Thoracic aorta (tissue), 2 donors: Measurements from ENCODE around the gene APH1A. TPM values are rescaled to one million over a fixed set of nuclear protein-coding genes. Genes with fewer than 3 reads are reported as not detected.
"Not testable (repeated sequence)": the region's sequence is repeated elsewhere in the genome, so short reads cannot be mapped to it uniquely, and the experiment has no call there.

Experiments used
- ATAC-seq: fragments of 150-250 bp; one replicate; pipeline ENCODE4 v1.8.0; 2017; ENCODE audit warnings: low read depth; ENCODE audit not compliant: insufficient number of reproducible peaks, low FRiP score
- DNase-seq: peaks from one replicate; pipeline ENCODE4 v3.0.0-alpha.2; 2020; ENCODE audit warnings: low spot score
- H3K27ac ChIP-seq, 2 donors: fragments of 200-600 bp; sonication (generic); 1 replicate in 1 of 2; 2 replicates in 1 of 2; pipeline ENCODE4 v1.5.1; 2016; ENCODE audit warnings: mild to moderate bottlenecking in 2 of 2, moderate library complexity in 2 of 2
- H3K27me3 ChIP-seq: fragments of 200-600 bp; sonication (generic); replicated peaks from 2 replicates; pipeline ENCODE4 v1.6.0; 2016; ENCODE audit warnings: mild to moderate bottlenecking; ENCODE audit not compliant: insufficient read depth
- H3K36me3 ChIP-seq: fragments of 200-600 bp; sonication (generic); one replicate; pipeline ENCODE4 v1.5.1; 2016
- H3K4me1 ChIP-seq, 2 donors: fragments of 200-600 bp; sonication (generic); 1 replicate in 1 of 2; 2 replicates in 1 of 2; pipeline versions ENCODE4 v1.5.1 to v1.6.0; 2016; ENCODE audit warnings: low read depth in 2 of 2, mild to moderate bottlenecking in 1 of 2; ENCODE audit not compliant: control insufficient read depth in 1 of 2
- H3K4me3 ChIP-seq: fragments of 200-600 bp; sonication (generic); 2 replicates; pipeline ENCODE4 v1.5.1; 2016; ENCODE audit warnings: mild to moderate bottlenecking
- H3K9me3 ChIP-seq: fragments of 200-600 bp; sonication (generic); 2 replicates; pipeline ENCODE4 v1.5.1; 2016
- CTCF ChIP-seq: fragments of 200-600 bp; sonication (generic); IDR thresholded peaks from one replicate; pipeline ENCODE4 v1.5.1; 2019; ENCODE audit warnings: antibody characterized with exemption
- total RNA-seq, 2 donors: library from RNA; depleted of rRNA; stranded (reverse); fragments of >200 nt; gene quantifications; one replicate each; pipeline versions ENCODE4 v1.1.0 to v1.2.3, GENCODE V29; 2016

APH1A gene
- total RNA-seq, 2 donors from 2014 or later = 77.5 to 84.5 TPM

- no peak for DNase-seq
- H3K27ac ChIP-seq = no peak overlapping the region
- no peaks in the 10 kb centered on the region for H3K4me1 ChIP-seq
- H3K27me3 ChIP-seq = no peaks in the 10 kb centered on the region
- TF ChIP-seq CTCF = no peak
- no peaks in the 10 kb centered on the region for H3K36me3 ChIP-seq
- H3K4me3 ChIP-seq = no peak overlapping the region
- no peaks in the 10 kb centered on the region for H3K9me3 ChIP-seq
- no peak for ATAC-seq
Measured at GRCh38 chr1:150243003-150243402, 25.8 kb downstream of the APH1A start.

- H3K9me3 ChIP-seq = no peaks in the 10 kb centered on the region
- H3K36me3 ChIP-seq = no peaks in the 10 kb centered on the region
- no peak overlapping the region for H3K27ac ChIP-seq
- no peak overlapping the region for H3K4me3 ChIP-seq
- ATAC-seq = no peak
- TF ChIP-seq CTCF = no peak
- peaks cover 0 to 12% of the 10 kb centered on the region in 2 donors for H3K4me1 ChIP-seq
- DNase-seq = no peak
- no peaks in the 10 kb centered on the region for H3K27me3 ChIP-seq
Measured at GRCh38 chr1:150237746-150238145, 31.1 kb downstream of the APH1A start.

GRCh38 chr1:150237176-150237575 is 31.6 kb downstream of the APH1A start:
- H3K4me1 ChIP-seq = peaks cover 0 to 12% of the 10 kb centered on the region in 2 donors
- not testable (repeated sequence) for ATAC-seq, H3K9me3 ChIP-seq, DNase-seq, H3K27ac ChIP-seq, H3K36me3 ChIP-seq, H3K4me3 ChIP-seq, H3K27me3 ChIP-seq

- DNase-seq (no peak), ATAC-seq (no peak)
- Histone ChIP-seq H3K4me3 (peak overlapping the region; percentile 82), H3K27ac (peak overlapping the region in 1 of 2 donors; percentile 24), H3K4me1 (peaks cover 0 to 12% of the 10 kb centered on the region in 2 donors), H3K27me3 (no peaks in the 10 kb centered on the region), H3K36me3 (no peaks in the 10 kb centered on the region), H3K9me3 (no peaks in the 10 kb centered on the region)
- no peak for TF ChIP-seq CTCF
Measured at GRCh38 chr1:150236614-150237100, 32.2 kb downstream of the APH1A start.

- Histone ChIP-seq H3K36me3 (no peaks in the 10 kb centered on the region), H3K4me1 (peaks cover 0 to 12% of the 10 kb centered on the region in 2 donors), H3K27me3 (no peaks in the 10 kb centered on the region), H3K27ac (peak within 1 kb of the TSS; percentile 98), H3K4me3 (peak within 1 kb of the TSS; percentile 82), H3K9me3 (no peaks in the 10 kb centered on the region)
- TF ChIP-seq CTCF = peak; percentile 44
- ATAC-seq = peak; percentile 98
- peak; percentile 88 for DNase-seq
Measured at GRCh38 chr1:150235852-150236613, 32.8 kb downstream of the APH1A start, which contains the start of gene ANP32E. Gene ANP32E, minus strand, starts transcription at chr1:150236112. Its CDS starts 326 bp downstream, at chr1:150235786.
